ENCODE results near the gene HS3ST6. TPM values are rescaled to one million over a fixed set of nuclear protein-coding genes. Genes with fewer than 3 reads are reported as not detected.

HS3ST6 gene
- total RNA-seq, 1 experiment from 2014 or later = not detected

GRCh38 chr16:1903220-1903574 is 15.0 kb downstream of the HS3ST6 start (continued):
- TF ChIP-seq, protein P1, sequence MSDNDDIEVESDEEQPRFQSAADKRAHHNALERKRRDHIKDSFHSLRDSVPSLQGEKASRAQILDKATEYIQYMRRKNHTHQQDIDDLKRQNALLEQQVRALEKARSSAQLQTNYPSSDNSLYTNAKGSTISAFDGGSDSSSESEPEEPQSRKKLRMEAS (IDR thresholded peaks at IDR 0.05) = no peak

- H3K36me3 ChIP-seq (ENCODE audit: control insufficient read depth in 1 of 2, insufficient read depth in 2 of 2, low read length in 2 of 2) = no peaks in the 10 kb centered on the region
- no peak for TF ChIP-seq POLR2AphosphoS5 (IDR thresholded peaks at IDR 0.05; ENCODE audit: low read depth, low read length)
- no peak for TF ChIP-seq ELF1 (IDR thresholded peaks at IDR 0.05; ENCODE audit: borderline replicate concordance, low read depth)
- no peak overlapping the region for H3K27ac ChIP-seq (ENCODE audit: low read depth, low read length)
- no peaks in the 10 kb centered on the region for H4K20me1 ChIP-seq (ENCODE audit: insufficient read depth)
- no peak for DNase-seq (ENCODE audit: low read depth, low spot score)
- no peak overlapping the region for H3K9ac ChIP-seq (ENCODE audit: low read length)
- no peaks in the 10 kb centered on the region for H3K79me2 ChIP-seq (ENCODE audit: insufficient read depth, low read length)
- H3K4me1 ChIP-seq (ENCODE audit: control insufficient read depth in 1 of 2, insufficient read depth in 2 of 2, low read length in 2 of 2) = peaks cover 2 to 10% of the 10 kb centered on the region in 2 experiments; a peak in 2 of 4 replicates
- no peak for ATAC-seq
- intact Hi-C loops (cut with micrococcal nuclease) = no loop called here
- CTCF ChIA-PET = no interaction called here
- no peaks in the 10 kb centered on the region for H3K27me3 ChIP-seq (ENCODE audit: insufficient read depth, low read length)
- H3K4me3 ChIP-seq (replicated peaks in 1 of 2; ENCODE audit: low read depth in 1 of 2, low read length in 2 of 2) = no peak overlapping the region
- RAD21 ChIA-PET (ENCODE audit: low non-redundant PET in 1 of 2, low total read pairs in 2 of 2, uncharacterized antibody in 2 of 2, unreplicated experiment in 2 of 2) = no interaction called here
- H3K9me2 ChIP-seq (ENCODE audit: insufficient read depth) = no peaks in the 10 kb centered on the region
- H3K4me2 ChIP-seq (ENCODE audit: low read length) = peak overlapping the region; percentile 13; the same call in 1 of the 2 replicates
- H3K9me3 ChIP-seq (ENCODE audit: control insufficient read depth in 1 of 2, insufficient read depth in 1 of 2, low read depth in 1 of 2, low read length in 2 of 2) = no peaks in the 10 kb centered on the region
- no peak overlapping the region for H2AFZ ChIP-seq (ENCODE audit: low read depth, low read length, poor library complexity, severe bottlenecking)
- POLR2A ChIA-PET = no interaction called here
- BruUV-seq (replicated peaks) = no TSS peak
Observed at GRCh38 chr16:1902547-1903219, 15.5 kb downstream of the HS3ST6 start.

DNA sequence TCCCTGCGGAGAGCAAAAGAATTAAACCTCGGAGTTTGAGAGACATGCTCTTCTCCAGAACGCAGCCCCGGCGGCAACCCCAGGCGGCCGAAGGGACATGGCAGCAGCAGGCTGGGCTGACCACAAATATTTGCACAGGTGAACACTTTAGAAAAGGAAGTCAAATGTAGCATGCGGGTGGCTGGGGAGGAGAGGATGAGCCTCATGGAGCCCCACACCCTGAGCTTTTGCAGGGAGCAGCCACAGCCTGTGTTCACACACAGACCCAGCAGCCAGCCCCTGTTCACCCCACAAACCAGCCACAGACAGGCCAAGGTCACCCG is 17.8 kb downstream of the HS3ST6 start:
- H3K9me3 ChIP-seq (ENCODE audit: control insufficient read depth in 1 of 2, insufficient read depth in 1 of 2, low read depth in 1 of 2, low read length in 2 of 2) = no peaks in the 10 kb centered on the region
- no peak for ATAC-seq
- ChIA-PET CTCF (no interaction called here), POLR2A (no interaction called here), RAD21 (ENCODE audit: low non-redundant PET in 1 of 2, low total read pairs in 2 of 2, uncharacterized antibody in 2 of 2, unreplicated experiment in 2 of 2) (no interaction called here)
- no peaks in the 10 kb centered on the region for H3K27me3 ChIP-seq (ENCODE audit: insufficient read depth, low read length)
- H4K20me1 ChIP-seq (ENCODE audit: insufficient read depth) = no peaks in the 10 kb centered on the region
- no peaks in the 10 kb centered on the region for H3K79me2 ChIP-seq (ENCODE audit: insufficient read depth, low read length)
- intact Hi-C loops (cut with micrococcal nuclease) = no loop called here
- H3K4me2 ChIP-seq (ENCODE audit: low read length) = no peak overlapping the region
- H3K27ac ChIP-seq (ENCODE audit: low read depth, low read length) = no peak overlapping the region
- peaks cover 2 to 10% of the 10 kb centered on the region in 2 experiments; a peak in 2 of 4 replicates for H3K4me1 ChIP-seq (ENCODE audit: control insufficient read depth in 1 of 2, insufficient read depth in 2 of 2, low read length in 2 of 2)
- H3K4me3 ChIP-seq (replicated peaks in 1 of 2; ENCODE audit: low read depth in 1 of 2, low read length in 2 of 2) = no peak overlapping the region
- no peaks in the 10 kb centered on the region for H3K36me3 ChIP-seq (ENCODE audit: control insufficient read depth in 1 of 2, insufficient read depth in 2 of 2, low read length in 2 of 2)
- no peak overlapping the region for H3K9ac ChIP-seq (ENCODE audit: low read length)
- DNase-seq (ENCODE audit: low read depth, low spot score) = no peak
- no peaks in the 10 kb centered on the region for H3K9me2 ChIP-seq (ENCODE audit: insufficient read depth)
- H2AFZ ChIP-seq (ENCODE audit: low read depth, low read length, poor library complexity, severe bottlenecking) = no peak overlapping the region
- BruUV-seq (replicated peaks) = no TSS peak
- TF ChIP-seq CEBPB (IDR thresholded peaks at IDR 0.05; ENCODE audit: low read depth) (no peak), SIN3A (IDR thresholded peaks at IDR 0.05; ENCODE audit: low read depth) (no peak), EZH2phosphoT487 (IDR thresholded peaks at IDR 0.05; ENCODE audit: borderline replicate concordance) (no peak), SP1 (IDR thresholded peaks at IDR 0.05; ENCODE audit: low read depth) (no peak), JUND (IDR thresholded peaks at IDR 0.05) (no peak), REST (IDR thresholded peaks at IDR 0.05; ENCODE audit: low read depth) (no peak), CBX3 (IDR thresholded peaks at IDR 0.05; ENCODE audit: low read depth) (no peak), ZNF274 (IDR thresholded peaks at IDR 0.05; ENCODE audit: low read depth, low read length) (no peak), EGR1 (IDR thresholded peaks at IDR 0.05; ENCODE audit: low read depth) (no peak), ATF3 (IDR thresholded peaks at IDR 0.05) (no peak), POLR2AphosphoS5 (IDR thresholded peaks at IDR 0.05; ENCODE audit: low read depth, low read length) (no peak)
- TF ChIP-seq, protein P2, sequence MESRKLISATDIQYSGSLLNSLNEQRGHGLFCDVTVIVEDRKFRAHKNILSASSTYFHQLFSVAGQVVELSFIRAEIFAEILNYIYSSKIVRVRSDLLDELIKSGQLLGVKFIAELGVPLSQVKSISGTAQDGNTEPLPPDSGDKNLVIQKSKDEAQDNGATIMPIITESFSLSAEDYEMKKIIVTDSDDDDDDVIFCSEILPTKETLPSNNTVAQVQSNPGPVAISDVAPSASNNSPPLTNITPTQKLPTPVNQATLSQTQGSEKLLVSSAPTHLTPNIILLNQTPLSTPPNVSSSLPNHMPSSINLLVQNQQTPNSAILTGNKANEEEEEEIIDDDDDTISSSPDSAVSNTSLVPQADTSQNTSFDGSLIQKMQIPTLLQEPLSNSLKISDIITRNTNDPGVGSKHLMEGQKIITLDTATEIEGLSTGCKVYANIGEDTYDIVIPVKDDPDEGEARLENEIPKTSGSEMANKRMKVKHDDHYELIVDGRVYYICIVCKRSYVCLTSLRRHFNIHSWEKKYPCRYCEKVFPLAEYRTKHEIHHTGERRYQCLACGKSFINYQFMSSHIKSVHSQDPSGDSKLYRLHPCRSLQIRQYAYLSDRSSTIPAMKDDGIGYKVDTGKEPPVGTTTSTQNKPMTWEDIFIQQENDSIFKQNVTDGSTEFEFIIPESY (IDR thresholded peaks at IDR 0.05; ENCODE audit: extremely low read depth, insufficient replicate concordance, low read length) = no peak
